Thymus (tissue), 11 donors: ENCODE measurements around the gene ZNF579. TPM values are rescaled to one million over a fixed set of nuclear protein-coding genes. Genes with fewer than 3 reads are reported as not detected.
A peak's percentile ranks its signal among the peaks of the same experiment; 100 is the strongest.

Source experiments
- DNase-seq, 9 donors: peaks; one replicate each; pipeline ENCODE4 v3.0.0-alpha.2; 2013; ENCODE audit warnings: low spot score in 9 of 9, low read depth in 6 of 9, missing footprints in 1 of 9
- H3K27ac ChIP-seq, 2 donors: one replicate each; pipeline ENCODE4 v1.5.1; 2013; ENCODE audit warnings: control low read depth in 1 of 2, low read depth in 1 of 2, low read length in 1 of 2, mild to moderate bottlenecking in 1 of 2, moderate library complexity in 1 of 2
- H3K27me3 ChIP-seq, 2 donors: one replicate each; pipeline ENCODE4 v1.5.1; 2013; ENCODE audit warnings: low read length in 1 of 2; ENCODE audit not compliant: control insufficient read depth in 2 of 2, insufficient read depth in 1 of 2
- H3K36me3 ChIP-seq, 2 donors: one replicate each; pipeline ENCODE4 v1.5.1; 2013; ENCODE audit warnings: low read length in 1 of 2, mild to moderate bottlenecking in 1 of 2, moderate library complexity in 1 of 2; ENCODE audit not compliant: control insufficient read depth in 2 of 2, insufficient read depth in 2 of 2
- H3K4me1 ChIP-seq, 2 donors: one replicate each; pipeline ENCODE4 v1.5.1; 2013; ENCODE audit warnings: low read length in 2 of 2; ENCODE audit not compliant: control insufficient read depth in 2 of 2, insufficient read depth in 2 of 2
- H3K4me3 ChIP-seq, 2 donors: one replicate each; pipeline ENCODE4 v1.5.1; 2013; ENCODE audit warnings: low read length in 2 of 2, control low read depth in 1 of 2, mild to moderate bottlenecking in 1 of 2
- H3K9me3 ChIP-seq, 2 donors: one replicate each; pipeline ENCODE4 v1.5.1; 2013; ENCODE audit warnings: low read length in 1 of 2, mild to moderate bottlenecking in 1 of 2; ENCODE audit not compliant: control insufficient read depth in 2 of 2, insufficient read depth in 1 of 2
- WGBS: extraction: QIAGEN DNeasy Blood & Tissue Kit; methylation state at CpG from one replicate; pipeline ENCODE4 v1.1.7; 2013; 5-methylcytosine and 5-hydroxymethylcytosine counted together
- polyA plus RNA-seq: library from polyadenylated mRNA; stranded (reverse); fragments of 200-250 nt; gene quantifications from one replicate; pipeline ENCODE4 v1.2.3, GENCODE V29; 2013
- total RNA-seq: library from RNA; stranded (reverse); fragments of 120-200 nt; gene quantifications from one replicate; pipeline ENCODE4 v1.2.4, GENCODE V29; 2013
- donor health status: healthy.

The ZNF579 gene
- total and polyA plus RNA-seq, 2 donors = 2.3 to 5.5 TPM

DNA sequence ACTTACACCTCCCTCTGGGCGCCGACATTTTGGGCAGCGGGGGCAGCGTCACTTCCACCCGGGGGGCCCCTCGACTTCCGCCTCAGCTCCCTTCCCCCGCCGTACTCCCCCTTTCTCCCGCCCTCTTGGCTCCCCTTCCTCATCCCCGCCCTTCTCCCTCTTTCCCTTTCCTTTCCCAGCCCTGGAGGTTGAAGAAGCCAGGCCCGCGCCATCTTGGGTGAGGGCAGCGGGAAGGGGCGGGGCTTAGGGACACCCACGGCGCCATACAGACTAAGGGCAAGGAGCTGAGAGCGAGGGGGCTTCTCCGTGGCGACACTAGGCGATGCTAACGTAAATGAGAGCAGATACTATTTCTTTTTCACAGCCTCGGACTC is 18.8 kb upstream of the ZNF579 start, which contains the start of gene FIZ1:
TSS of gene FIZ1 (minus strand) at position 50 of the 374 bp plus-strand sequence. CDS start 1,652 bp downstream, outside the sequence.
- WGBS = 0% methylated on average over 23 of the region's 23 CpGs
- Histone ChIP-seq H3K9me3 (peaks cover 1 to 7% of the 10 kb centered on the region in 2 donors), H3K27ac (peak within 1 kb of the TSS; percentile 95 to 100), H3K4me3 (peak within 1 kb of the TSS; percentile 75 to 92), H3K36me3 (peaks cover 25 to 28% of the 10 kb centered on the region in 2 donors), H3K27me3 (no peaks in the 10 kb centered on the region), H3K4me1 (peaks cover 8 to 29% of the 10 kb centered on the region in 2 donors)
- DNase-seq = peak; percentile 96 to 100 (median 99)

DNA sequence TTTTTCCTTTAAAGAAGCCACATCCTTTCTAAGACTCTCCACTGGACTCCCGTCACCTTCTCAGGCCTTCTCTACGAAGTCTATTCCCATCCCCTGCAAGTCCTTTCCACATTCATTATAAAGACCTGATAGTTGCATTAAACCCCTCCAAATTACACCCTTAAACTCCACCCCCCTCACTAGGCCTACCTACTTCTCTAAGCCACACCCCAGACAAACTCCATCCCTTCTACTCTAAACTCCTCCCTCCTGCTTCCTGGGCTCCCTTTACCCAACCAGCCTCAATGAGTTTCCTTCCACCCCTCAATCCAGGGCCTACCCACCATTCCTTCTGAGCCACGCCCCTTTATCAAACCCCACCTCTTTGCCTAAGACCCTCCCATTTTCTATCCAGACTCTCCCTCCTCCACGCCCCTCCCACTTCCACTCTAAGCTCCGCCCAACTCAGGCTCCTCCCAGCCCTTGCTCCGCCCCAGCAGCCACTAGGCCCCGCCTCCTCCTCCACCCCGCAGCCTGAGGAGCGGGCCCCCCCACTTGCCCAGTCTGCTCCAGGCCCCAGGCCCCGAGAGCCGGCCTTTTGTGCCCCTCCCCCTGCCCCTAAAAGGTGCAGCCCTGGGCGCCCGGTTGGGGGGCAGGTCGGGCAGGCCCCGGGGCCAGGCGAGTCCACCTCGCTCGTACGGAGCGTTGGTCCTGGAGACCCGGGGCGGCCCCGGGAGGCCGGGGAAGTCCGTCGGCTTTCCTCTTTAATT is 18.2 kb upstream of the ZNF579 start:
- DNase-seq = peak; percentile 72 to 93 (median 83)
- 8% methylated on average over 26 of the region's 26 CpGs for WGBS
- Histone ChIP-seq H3K36me3 (peaks cover 25 to 28% of the 10 kb centered on the region in 2 donors), H3K4me1 (peaks cover 7 to 24% of the 10 kb centered on the region in 2 donors), H3K27ac (peak overlapping the region; percentile 95 to 100), H3K9me3 (peaks cover 1 to 7% of the 10 kb centered on the region in 2 donors), H3K27me3 (no peaks in the 10 kb centered on the region), H3K4me3 (peak overlapping the region; percentile 75 to 92)

DNA sequence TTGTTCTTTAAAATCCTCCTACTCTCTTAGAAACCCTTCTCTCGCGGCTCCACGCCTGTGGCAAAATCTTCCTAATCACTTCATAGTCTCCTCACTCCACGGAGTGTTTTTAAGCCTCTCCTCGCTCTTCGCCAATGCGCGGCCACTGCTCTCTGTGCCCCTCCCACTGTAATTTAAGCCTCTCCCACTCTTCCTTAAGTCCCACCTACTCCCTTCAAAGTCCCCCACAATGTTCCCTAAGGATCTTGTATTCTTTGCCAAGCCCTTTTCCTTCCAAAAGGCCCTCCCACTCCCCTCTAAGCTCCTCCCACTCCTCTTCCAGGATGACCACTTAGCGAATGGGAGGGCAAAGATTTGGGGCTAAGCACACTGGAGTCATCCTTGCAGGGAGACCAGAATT is 17.4 kb upstream of the ZNF579 start:
- no peak for DNase-seq
- 97% methylated on average over 9 of the region's 9 CpGs for WGBS
- Histone ChIP-seq H3K4me1 (peaks cover 7 to 21% of the 10 kb centered on the region in 2 donors), H3K27me3 (no peaks in the 10 kb centered on the region), H3K9me3 (peaks cover 1 to 7% of the 10 kb centered on the region in 2 donors), H3K27ac (peak overlapping the region in 1 of 2 donors; percentile 8), H3K36me3 (peaks cover 30 to 35% of the 10 kb centered on the region in 2 donors), H3K4me3 (no peak overlapping the region)

DNA sequence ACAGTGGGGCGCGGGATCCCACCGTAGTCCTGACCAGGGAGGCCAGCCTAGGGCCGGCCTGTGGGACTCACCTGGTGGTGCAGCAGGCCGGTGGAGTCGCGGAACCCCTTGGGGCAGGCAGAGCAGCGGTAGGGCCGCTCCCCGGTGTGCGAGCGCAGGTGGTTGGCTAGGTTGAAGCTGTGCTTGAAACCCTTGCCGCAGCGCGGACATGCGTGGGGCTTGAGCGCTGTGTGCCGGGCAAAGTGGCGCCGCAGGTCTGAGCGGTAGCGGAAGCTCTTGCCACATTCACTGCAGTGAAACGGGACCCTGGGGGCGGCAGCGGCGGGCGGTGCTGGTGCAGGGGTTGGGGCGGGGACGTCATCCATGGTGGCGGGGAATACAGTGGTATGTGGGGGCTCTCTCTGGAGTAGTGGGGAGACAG is 16.9 kb upstream of the ZNF579 start:
- DNase-seq = no peak
- H3K36me3 ChIP-seq = peaks cover 30 to 38% of the 10 kb centered on the region in 2 donors
- 99% methylated on average over 30 of the region's 30 CpGs for WGBS
- no peak overlapping the region for H3K27ac ChIP-seq
- H3K4me1 ChIP-seq = peaks cover 7 to 21% of the 10 kb centered on the region in 2 donors
- H3K4me3 ChIP-seq = no peak overlapping the region
- H3K9me3 ChIP-seq = peaks cover 1 to 7% of the 10 kb centered on the region in 2 donors
- no peaks in the 10 kb centered on the region for H3K27me3 ChIP-seq

DNA sequence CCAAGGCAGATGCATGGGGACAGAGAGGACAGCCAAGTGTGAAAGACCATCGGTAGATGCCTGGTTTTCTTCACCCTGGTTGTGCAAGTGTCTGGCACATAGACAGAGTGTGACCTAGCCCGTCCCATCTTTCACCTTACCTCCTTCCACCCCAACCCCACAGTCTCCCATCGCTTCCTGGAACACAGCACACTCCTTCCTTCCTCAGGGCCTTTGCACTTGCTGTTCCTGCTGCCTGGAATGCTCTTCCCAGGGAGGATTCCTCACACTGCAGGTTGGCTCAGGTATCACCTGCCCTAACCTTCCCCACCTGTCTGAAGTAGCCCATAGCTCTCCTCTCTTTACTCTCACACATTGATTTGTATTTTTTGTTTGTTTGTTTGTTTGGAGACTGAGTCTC is 15.7 kb upstream of the ZNF579 start:
- DNase-seq = no peak
- H3K4me3 ChIP-seq = no peak overlapping the region
- peaks cover 34 to 44% of the 10 kb centered on the region in 2 donors for H3K36me3 ChIP-seq
- H3K27ac ChIP-seq = no peak overlapping the region
- H3K27me3 ChIP-seq = no peaks in the 10 kb centered on the region
- WGBS = 96% methylated on average over 3 of the region's 3 CpGs
- peaks cover 1 to 7% of the 10 kb centered on the region in 2 donors for H3K9me3 ChIP-seq
- peaks cover 6 to 13% of the 10 kb centered on the region in 2 donors for H3K4me1 ChIP-seq

DNA sequence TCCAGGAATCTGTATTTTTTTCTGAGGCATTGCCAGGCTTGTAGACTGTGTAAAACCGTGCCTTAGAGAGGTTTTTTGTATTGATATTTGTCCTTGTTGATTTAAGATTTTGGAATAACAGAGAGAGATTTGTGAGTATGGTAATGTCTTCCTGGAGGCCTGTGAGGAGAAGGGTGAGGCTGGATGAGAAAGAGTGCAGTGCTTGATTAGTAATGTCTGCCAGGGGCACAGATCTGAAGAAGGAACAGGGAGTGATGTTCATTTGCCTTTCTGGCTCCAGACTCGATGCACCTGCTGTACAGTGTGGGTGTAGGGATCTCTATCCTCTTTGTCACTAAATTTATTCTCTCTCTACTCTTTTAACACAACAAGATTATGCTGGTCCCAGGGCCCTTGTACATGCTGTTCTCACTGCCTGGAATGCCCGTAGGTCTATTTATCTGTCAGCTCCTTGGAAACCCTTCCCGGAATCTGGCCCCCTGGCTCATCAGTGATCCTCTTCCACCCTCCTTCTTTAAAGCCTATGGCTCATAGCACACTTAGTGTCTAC is 14.4 kb upstream of the ZNF579 start:
- DNase-seq = no peak
- Histone ChIP-seq H3K4me1 (peaks cover 0 to 5% of the 10 kb centered on the region in 2 donors), H3K9me3 (peaks cover 1 to 7% of the 10 kb centered on the region in 2 donors), H3K36me3 (peaks cover 34 to 44% of the 10 kb centered on the region in 2 donors), H3K4me3 (no peak overlapping the region), H3K27ac (no peak overlapping the region), H3K27me3 (no peaks in the 10 kb centered on the region)
- 100% methylated on average over 4 of the region's 4 CpGs for WGBS

DNA sequence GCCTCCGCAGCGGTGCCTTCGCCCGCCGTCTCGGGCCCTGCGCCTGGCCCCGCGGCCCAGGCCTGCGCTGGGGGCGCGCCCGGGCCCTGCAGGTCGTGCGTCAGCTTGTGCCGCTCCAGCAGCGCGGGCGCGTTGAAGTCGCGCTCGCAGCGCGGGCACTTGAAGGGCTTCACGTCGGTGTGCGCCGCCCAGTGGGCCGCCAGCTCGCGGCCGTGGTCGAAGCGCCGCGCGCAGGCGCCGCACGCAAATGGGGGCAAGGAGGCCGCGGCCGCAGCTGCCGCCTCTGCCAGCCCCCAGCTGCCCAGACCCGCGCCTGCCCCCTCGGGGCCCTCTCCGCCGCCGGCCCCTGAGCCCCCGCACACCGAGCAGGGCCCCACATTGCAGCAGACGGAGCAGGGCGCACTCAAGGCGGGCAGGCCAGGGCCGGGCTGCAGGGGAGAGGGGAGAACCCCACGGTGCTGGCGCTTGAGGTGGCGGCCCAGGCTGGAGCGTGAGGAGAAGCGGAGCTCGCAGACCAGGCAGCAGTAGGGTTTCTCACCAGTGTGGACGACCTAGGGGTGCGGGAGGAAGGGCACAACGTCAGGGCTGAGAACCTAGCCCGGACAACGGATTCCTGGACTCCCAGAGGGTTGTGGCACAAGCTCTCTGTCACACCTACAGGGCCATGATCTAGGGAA is 12.6 kb upstream of the ZNF579 start:
- WGBS = 96% methylated on average over 68 of the region's 68 CpGs
- DNase-seq = no peak
- H3K9me3 ChIP-seq = peaks cover 0 to 1% of the 10 kb centered on the region in 2 donors
- H3K4me3 ChIP-seq = no peak overlapping the region
- H3K27ac ChIP-seq = no peak overlapping the region
- H3K4me1 ChIP-seq = no peaks in the 10 kb centered on the region
- peaks cover 34 to 44% of the 10 kb centered on the region in 2 donors for H3K36me3 ChIP-seq
- no peaks in the 10 kb centered on the region for H3K27me3 ChIP-seq

DNA sequence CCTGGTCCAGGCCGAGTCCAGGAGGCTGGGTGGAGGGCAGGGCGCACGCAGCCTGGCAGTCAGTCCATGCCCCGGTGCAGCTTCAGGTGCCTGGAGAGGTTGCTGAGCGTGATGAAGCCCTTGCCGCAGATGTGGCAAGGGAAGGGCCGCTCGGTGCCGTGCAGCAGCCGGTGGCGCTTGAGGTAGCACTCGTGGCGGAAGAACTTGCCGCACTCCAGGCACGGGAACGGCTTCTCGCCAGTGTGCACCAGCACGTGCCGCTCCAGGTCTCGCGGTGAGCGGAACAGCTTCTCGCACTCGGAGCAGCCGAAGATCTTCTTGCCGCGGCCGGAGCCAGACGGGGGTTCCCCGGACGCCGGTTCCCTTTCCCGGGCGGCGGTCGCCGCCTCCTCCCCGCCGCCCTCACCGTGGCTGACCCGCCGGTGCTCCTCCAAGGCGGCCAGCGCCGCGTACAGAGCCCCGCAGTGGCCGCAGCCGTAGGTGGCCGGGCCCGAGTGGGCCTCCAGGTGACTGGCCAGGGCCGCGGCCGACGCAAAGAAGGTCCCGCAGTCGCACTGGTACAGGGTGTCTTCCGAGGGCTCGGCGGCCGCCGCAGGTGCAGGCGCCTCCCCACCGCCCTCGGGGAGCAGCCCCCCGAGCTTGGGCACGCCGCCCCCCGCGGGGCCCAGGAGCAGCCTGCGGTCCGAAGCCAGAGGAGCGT is 11.9 kb upstream of the ZNF579 start:
- Histone ChIP-seq H3K36me3 (peaks cover 34 to 43% of the 10 kb centered on the region in 2 donors), H3K4me1 (peaks cover 0 to 5% of the 10 kb centered on the region in 2 donors), H3K9me3 (peaks cover 0 to 1% of the 10 kb centered on the region in 2 donors), H3K27me3 (no peaks in the 10 kb centered on the region), H3K4me3 (no peak overlapping the region), H3K27ac (no peak overlapping the region)
- DNase-seq = no peak
- WGBS = 97% methylated on average over 73 of the region's 73 CpGs
